ENCODE data around the gene LETM1. TPM values are rescaled to one million over a fixed set of nuclear protein-coding genes. Genes with fewer than 3 reads are reported as not detected.
A peak's percentile ranks its signal among the peaks of the same experiment; 100 is the strongest.

Gene LETM1
- total RNA-seq, 1 donor from 2014 or later = 16.9 TPM

DNA sequence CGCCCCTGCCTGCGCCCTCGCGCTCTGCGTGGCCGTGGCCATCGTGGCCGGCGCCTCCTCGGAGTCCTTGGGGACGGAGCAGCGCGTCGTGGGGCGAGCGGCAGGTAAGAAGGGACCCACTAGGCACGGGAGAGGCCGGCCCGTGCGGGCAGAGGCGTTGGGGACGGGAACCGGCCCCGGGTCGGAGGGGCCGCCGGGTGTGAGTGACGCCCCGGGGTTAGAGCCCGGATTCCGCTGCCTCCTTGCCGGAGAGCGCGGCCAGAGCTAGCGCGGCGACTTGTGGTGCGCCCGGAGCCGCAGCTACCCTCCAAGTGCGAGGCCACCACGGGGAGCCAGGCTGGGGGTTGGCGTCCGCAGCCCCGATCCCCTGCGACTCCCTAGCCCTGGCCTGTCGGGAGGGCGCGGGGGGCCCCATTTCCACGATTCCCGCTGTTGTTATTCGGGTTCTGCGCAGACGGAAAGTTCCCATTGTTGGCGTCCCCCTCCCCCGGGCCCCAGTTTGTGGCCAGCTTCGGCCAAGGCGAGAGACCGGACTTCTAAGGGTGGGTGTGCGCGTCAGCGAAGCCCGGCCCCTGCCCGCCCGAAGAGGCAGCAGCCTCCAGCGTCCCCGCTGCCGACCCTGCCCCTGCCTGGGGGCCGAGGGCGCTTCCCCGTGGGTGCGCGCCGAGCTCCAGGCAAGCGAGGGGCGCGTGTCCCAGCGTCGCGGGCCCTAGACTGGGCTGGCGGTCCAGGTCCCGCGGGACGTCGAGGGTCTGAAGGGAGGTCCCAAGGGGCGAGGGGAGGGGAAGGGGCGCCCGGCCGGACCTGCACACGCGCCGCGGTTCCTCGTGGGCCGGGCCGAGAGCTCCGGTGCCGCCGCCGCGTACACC is 61.8 kb downstream of the LETM1 start:
- H3K4me3 ChIP-seq = peak overlapping the region; percentile 57
- peaks cover 21% of the 10 kb centered on the region for H3K27me3 Mint-ChIP-seq (ENCODE audit: insufficient read depth, low read depth)
- H3K79me2 ChIP-seq (ENCODE audit: low read depth) = peaks cover 42% of the 10 kb centered on the region
- DNase-seq (ENCODE audit: low spot score) = peak; percentile 63
- no peaks in the 10 kb centered on the region for H3K9me3 ChIP-seq (ENCODE audit: low read depth)
- H3K9ac ChIP-seq = no peak overlapping the region
- H3K27ac ChIP-seq = no peak overlapping the region
- peaks cover 52% of the 10 kb centered on the region for H4K20me1 ChIP-seq (ENCODE audit: low read depth)
- H3K4me2 ChIP-seq = peak overlapping the region; percentile 97
- H3K27me3 ChIP-seq = peaks cover 60% of the 10 kb centered on the region
- TF ChIP-seq EZH2 (IDR thresholded peaks at IDR 0.05) = peak; percentile 89
- TF ChIP-seq, protein P1, sequence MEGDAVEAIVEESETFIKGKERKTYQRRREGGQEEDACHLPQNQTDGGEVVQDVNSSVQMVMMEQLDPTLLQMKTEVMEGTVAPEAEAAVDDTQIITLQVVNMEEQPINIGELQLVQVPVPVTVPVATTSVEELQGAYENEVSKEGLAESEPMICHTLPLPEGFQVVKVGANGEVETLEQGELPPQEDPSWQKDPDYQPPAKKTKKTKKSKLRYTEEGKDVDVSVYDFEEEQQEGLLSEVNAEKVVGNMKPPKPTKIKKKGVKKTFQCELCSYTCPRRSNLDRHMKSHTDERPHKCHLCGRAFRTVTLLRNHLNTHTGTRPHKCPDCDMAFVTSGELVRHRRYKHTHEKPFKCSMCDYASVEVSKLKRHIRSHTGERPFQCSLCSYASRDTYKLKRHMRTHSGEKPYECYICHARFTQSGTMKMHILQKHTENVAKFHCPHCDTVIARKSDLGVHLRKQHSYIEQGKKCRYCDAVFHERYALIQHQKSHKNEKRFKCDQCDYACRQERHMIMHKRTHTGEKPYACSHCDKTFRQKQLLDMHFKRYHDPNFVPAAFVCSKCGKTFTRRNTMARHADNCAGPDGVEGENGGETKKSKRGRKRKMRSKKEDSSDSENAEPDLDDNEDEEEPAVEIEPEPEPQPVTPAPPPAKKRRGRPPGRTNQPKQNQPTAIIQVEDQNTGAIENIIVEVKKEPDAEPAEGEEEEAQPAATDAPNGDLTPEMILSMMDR (IDR thresholded peaks at IDR 0.05) = no peak
- peak; percentile 65 for TF ChIP-seq EZH2phosphoT487 (IDR thresholded peaks at IDR 0.05)
- peaks cover 13% of the 10 kb centered on the region for H3K4me1 Mint-ChIP-seq
- peaks cover 19% of the 10 kb centered on the region for H3K4me1 ChIP-seq
- H3K36me3 Mint-ChIP-seq = peaks cover 2% of the 10 kb centered on the region
- no peaks in the 10 kb centered on the region for H3K36me3 ChIP-seq
- H3K4me3 Mint-ChIP-seq = peak overlapping the region; percentile 84
- peaks cover 28% of the 10 kb centered on the region for H3F3A ChIP-seq (ENCODE audit: low read depth)
- no peaks in the 10 kb centered on the region for H3K9me3 Mint-ChIP-seq
- peak overlapping the region; percentile 65 for H2AFZ ChIP-seq (replicated peaks)
- no peak overlapping the region for H3K27ac Mint-ChIP-seq

DNA sequence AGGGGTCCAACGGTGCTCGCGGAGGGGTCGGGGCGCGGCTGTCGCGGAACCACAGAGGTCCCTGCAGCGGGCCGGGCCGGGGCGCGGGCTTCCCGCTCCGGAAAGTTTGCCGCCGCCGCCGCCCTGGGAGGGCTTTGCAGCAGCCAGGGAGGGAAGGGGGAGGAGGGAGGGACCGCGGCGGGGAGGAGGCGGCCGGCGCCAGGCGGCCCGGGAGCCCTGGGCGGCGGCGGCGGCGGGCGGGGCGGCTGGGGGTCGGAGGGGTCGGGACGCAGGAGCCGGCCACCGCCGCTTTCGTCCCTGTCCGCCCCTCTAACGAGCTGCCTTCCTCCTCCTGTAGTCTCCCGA is 62.5 kb downstream of the LETM1 start:
- Histone ChIP-seq H3K27me3 (peaks cover 60% of the 10 kb centered on the region), H3K4me1 (peaks cover 19% of the 10 kb centered on the region), H3K27ac (no peak overlapping the region), H3K4me3 (peak overlapping the region; percentile 57), H3K9ac (no peak overlapping the region), H3K36me3 (no peaks in the 10 kb centered on the region), H4K20me1 (ENCODE audit: low read depth) (peaks cover 47% of the 10 kb centered on the region), H2AFZ (replicated peaks) (no peak overlapping the region), H3K4me2 (peak overlapping the region; percentile 97), H3K79me2 (ENCODE audit: low read depth) (peaks cover 42% of the 10 kb centered on the region), H3F3A (ENCODE audit: low read depth) (peaks cover 30% of the 10 kb centered on the region), H3K9me3 (ENCODE audit: low read depth) (no peaks in the 10 kb centered on the region)
- DNase-seq (ENCODE audit: low spot score) = peak; percentile 73
- H3K36me3 Mint-ChIP-seq = no peaks in the 10 kb centered on the region
- no peak overlapping the region for H3K4me3 Mint-ChIP-seq
- H3K9me3 Mint-ChIP-seq = no peaks in the 10 kb centered on the region
- no peak overlapping the region for H3K27ac Mint-ChIP-seq
- peaks cover 15% of the 10 kb centered on the region for H3K4me1 Mint-ChIP-seq
- H3K27me3 Mint-ChIP-seq (ENCODE audit: insufficient read depth, low read depth) = peaks cover 20% of the 10 kb centered on the region
- TF ChIP-seq, protein P1 (IDR thresholded peaks at IDR 0.05) = no peak
- TF ChIP-seq EZH2 (IDR thresholded peaks at IDR 0.05) = no peak
- no peak for TF ChIP-seq EZH2phosphoT487 (IDR thresholded peaks at IDR 0.05)

DNA sequence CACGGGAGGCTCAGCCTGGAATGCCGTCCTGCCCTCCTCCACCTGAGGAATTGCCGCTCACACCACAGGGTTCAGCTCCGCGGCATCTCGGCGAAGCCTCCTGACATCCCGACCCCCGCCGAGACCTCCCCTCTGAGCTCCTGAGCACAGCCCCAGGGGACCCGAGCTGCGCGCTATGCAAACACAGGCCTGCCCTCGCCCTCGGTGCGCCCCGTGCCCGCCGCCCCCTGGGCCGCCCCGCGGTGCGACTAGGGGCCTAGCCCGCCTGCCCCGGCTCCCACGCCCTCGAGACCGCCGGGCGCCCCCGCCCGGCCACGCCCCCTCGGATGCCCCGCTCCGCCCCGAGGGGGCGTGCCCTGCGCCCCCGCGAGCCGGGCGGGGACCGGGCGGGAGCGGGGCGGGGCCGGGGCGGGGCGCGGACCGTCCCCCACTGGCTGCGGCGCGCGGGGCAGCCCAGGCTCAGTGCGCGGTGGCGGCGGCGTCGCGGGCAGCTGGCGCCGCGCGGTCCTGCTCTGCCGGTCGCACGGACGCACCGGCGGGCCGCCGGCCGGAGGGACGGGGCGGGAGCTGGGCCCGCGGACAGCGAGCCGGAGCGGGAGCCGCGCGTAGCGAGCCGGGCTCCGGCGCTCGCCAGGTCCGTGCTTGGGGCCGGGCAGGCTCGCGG is 63.0 kb downstream of the LETM1 start, which contains the start of gene FGFR3:
Gene FGFR3 (plus strand): TSS at position 462 of the 664 bp plus-strand sequence. CDS start 642 bp downstream, outside the sequence.
- Histone ChIP-seq H3K9ac (no peak within 1 kb of the TSS), H3K4me3 (peak within 1 kb of the TSS; percentile 57), H2AFZ (replicated peaks) (peak within 1 kb of the TSS; percentile 65), H3K79me2 (ENCODE audit: low read depth) (peaks cover 42% of the 10 kb centered on the region), H3K4me2 (peak within 1 kb of the TSS; percentile 97), H3K36me3 (no peaks in the 10 kb centered on the region), H3K4me1 (peaks cover 23% of the 10 kb centered on the region), H3F3A (ENCODE audit: low read depth) (peaks cover 31% of the 10 kb centered on the region), H4K20me1 (ENCODE audit: low read depth) (peaks cover 44% of the 10 kb centered on the region), H3K27me3 (peaks cover 60% of the 10 kb centered on the region), H3K9me3 (ENCODE audit: low read depth) (no peaks in the 10 kb centered on the region), H3K27ac (no peak within 1 kb of the TSS)
- Mint-ChIP-seq H3K27me3 (ENCODE audit: insufficient read depth, low read depth) (peaks cover 20% of the 10 kb centered on the region), H3K4me3 (peak within 1 kb of the TSS; percentile 84), H3K36me3 (no peaks in the 10 kb centered on the region), H3K4me1 (peaks cover 17% of the 10 kb centered on the region), H3K9me3 (no peaks in the 10 kb centered on the region), H3K27ac (no peak within 1 kb of the TSS)
- DNase-seq (ENCODE audit: low spot score) = peak; percentile 85
- TF ChIP-seq, protein P1 (IDR thresholded peaks at IDR 0.05) = no peak
- TF ChIP-seq EZH2phosphoT487 (IDR thresholded peaks at IDR 0.05) = no peak
- TF ChIP-seq EZH2 (IDR thresholded peaks at IDR 0.05) = no peak

All from neural progenitor cell (in vitro differentiated cells).